ENCODE results near the gene SDF4.

SDF4 gene

DNA sequence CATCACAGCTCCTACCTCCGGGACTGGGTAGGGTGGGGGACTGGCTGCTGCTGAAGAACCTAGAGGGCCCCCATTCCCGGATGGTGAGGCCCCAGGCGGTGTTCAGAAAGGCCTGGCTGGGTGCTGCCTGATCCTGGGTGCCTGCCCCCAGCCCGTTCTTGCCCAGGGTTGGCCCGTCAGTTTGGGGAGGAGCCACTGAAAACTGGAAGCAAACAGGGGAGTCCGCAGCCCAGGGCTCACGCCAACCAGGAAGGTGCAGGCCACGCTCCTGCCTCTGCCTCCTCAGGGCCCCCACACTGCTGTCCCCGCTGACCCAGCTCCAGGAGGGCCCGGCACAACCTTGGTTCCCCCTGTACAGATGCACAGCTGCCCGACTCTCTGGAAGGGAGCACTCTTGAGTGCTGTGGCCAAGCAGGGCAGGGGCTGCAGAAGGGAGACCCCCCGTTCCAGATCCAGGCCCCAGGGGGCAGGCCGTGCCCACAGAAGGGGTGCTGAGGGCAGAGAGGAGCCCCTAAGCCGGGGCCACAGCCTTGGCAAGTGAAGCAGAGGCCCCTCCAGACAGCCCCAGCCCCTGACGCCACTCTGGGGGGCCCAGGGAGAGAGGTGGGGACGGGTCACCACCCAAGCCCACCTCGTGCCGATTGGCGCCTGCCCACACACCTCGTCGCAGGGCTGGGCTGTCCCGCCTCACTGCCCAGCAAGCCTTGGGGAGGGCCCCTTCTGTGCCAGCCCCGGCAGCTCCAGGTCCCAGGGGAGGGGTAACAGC lies 9.2 kb upstream of the SDF4 start (continued):
- TF ChIP-seq, protein P1, sequence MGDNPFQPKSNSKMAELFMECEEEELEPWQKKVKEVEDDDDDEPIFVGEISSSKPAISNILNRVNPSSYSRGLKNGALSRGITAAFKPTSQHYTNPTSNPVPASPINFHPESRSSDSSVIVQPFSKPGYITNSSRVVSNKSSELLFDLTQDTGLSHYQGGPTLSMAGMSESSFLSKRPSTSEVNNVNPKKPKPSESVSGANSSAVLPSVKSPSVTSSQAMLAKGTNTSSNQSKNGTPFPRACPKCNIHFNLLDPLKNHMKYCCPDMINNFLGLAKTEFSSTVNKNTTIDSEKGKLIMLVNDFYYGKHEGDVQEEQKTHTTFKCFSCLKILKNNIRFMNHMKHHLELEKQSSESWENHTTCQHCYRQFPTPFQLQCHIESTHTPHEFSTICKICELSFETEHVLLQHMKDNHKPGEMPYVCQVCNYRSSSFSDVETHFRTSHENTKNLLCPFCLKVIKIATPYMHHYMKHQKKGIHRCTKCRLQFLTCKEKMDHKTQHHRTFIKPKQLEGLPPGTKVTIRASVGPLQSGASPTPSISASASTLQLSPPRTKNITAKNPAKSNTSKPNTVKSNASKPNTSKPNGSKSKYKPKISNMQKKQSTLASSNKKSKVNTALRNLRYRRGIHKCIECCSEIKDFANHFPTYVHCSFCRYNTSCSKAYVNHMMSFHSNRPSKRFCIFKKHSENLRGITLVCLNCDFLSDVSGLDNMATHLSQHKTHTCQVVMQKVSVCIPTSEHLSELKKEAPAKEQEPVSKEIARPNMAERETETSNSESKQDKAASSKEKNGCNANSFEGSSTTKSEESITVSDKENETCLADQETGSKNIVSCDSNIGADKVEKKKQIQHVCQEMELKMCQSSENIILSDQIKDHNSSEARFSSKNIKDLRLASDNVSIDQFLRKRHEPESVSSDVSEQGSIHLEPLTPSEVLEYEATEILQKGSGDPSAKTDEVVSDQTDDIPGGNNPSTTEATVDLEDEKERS (tag by site-specific recombination; IDR thresholded peaks at IDR 0.05): no peak
- TF ChIP-seq ZNF302 (tag by site-specific recombination; IDR thresholded peaks at IDR 0.05; ENCODE audit: low read depth) (no peak), GLIS2 (tag by site-specific recombination; IDR thresholded peaks at IDR 0.05) (peak; percentile 79), ZNF664 (tag by site-specific recombination; IDR thresholded peaks at IDR 0.05) (no peak), ZNF530 (tag by site-specific recombination; IDR thresholded peaks at IDR 0.05; ENCODE audit: low read depth) (no peak), GLIS1 (tag by site-specific recombination; IDR thresholded peaks at IDR 0.05) (peak; percentile 74), TRIM28 (IDR thresholded peaks at IDR 0.05; ENCODE audit: borderline replicate concordance, low read length) (no peak), ZNF629 (tag by site-specific recombination; IDR thresholded peaks at IDR 0.05) (no peak), ZIC2 (tag by site-specific recombination; IDR thresholded peaks at IDR 0.05) (no peak), ZNF292 (tag by site-specific recombination; IDR thresholded peaks at IDR 0.05; ENCODE audit: borderline replicate concordance, low read depth) (no peak), ZNF10 (tag by site-specific recombination; IDR thresholded peaks at IDR 0.05) (no peak), SP3 (tag by site-specific recombination; IDR thresholded peaks at IDR 0.05) (no peak), ZXDB (tag by site-specific recombination; IDR thresholded peaks at IDR 0.05) (no peak), ZFHX2 (tag by site-specific recombination; conservative IDR thresholded peaks at IDR 0.05) (no peak), ZNF2 (tag by site-specific recombination; IDR thresholded peaks at IDR 0.05) (no peak), KLF8 (tag by site-specific recombination; IDR thresholded peaks at IDR 0.05) (peak; percentile 28), ZNF37A (tag by site-specific recombination; IDR thresholded peaks at IDR 0.05) (no peak), ZNF600 (tag by site-specific recombination; IDR thresholded peaks at IDR 0.05) (peak; percentile 35; the same call in 1 of the 2 replicates), ZFP3 (tag by site-specific recombination; IDR thresholded peaks at IDR 0.05; ENCODE audit: low read depth) (no peak), KLF1 (tag by site-specific recombination; IDR thresholded peaks at IDR 0.05) (no peak), ZNF596 (tag by site-specific recombination; IDR thresholded peaks at IDR 0.05) (no peak), ZNF391 (tag by site-specific recombination; IDR thresholded peaks at IDR 0.05; ENCODE audit: borderline replicate concordance, low read depth) (no peak), SALL2 (tag by site-specific recombination; IDR thresholded peaks at IDR 0.05; ENCODE audit: borderline replicate concordance) (no peak), ZNF626 (tag by site-specific recombination; IDR thresholded peaks at IDR 0.05) (no peak), HOXC10 (CRISPR knock-in tag; IDR thresholded peaks at IDR 0.05) (no peak), ZNF114 (tag by site-specific recombination; IDR thresholded peaks at IDR 0.05) (no peak), ZNF426 (tag by site-specific recombination; IDR thresholded peaks at IDR 0.05) (no peak)
- TF ChIP-seq, protein P2, sequence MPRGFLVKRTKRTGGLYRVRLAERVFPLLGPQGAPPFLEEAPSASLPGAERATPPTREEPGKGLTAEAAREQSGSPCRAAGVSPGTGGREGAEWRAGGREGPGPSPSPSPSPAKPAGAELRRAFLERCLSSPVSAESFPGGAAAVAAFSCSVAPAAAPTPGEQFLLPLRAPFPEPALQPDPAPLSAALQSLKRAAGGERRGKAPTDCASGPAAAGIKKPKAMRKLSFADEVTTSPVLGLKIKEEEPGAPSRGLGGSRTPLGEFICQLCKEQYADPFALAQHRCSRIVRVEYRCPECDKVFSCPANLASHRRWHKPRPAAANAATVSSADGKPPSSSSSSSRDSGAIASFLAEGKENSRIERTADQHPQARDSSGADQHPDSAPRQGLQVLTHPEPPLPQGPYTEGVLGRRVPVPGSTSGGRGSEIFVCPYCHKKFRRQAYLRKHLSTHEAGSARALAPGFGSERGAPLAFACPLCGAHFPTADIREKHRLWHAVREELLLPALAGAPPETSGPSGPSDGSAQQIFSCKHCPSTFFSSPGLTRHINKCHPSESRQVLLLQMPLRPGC (tag by site-specific recombination; IDR thresholded peaks at IDR 0.05): no peak
- TF ChIP-seq, protein P3, sequence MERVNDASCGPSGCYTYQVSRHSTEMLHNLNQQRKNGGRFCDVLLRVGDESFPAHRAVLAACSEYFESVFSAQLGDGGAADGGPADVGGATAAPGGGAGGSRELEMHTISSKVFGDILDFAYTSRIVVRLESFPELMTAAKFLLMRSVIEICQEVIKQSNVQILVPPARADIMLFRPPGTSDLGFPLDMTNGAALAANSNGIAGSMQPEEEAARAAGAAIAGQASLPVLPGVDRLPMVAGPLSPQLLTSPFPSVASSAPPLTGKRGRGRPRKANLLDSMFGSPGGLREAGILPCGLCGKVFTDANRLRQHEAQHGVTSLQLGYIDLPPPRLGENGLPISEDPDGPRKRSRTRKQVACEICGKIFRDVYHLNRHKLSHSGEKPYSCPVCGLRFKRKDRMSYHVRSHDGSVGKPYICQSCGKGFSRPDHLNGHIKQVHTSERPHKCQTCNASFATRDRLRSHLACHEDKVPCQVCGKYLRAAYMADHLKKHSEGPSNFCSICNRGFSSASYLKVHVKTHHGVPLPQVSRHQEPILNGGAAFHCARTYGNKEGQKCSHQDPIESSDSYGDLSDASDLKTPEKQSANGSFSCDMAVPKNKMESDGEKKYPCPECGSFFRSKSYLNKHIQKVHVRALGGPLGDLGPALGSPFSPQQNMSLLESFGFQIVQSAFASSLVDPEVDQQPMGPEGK (tag by site-specific recombination; IDR thresholded peaks at IDR 0.05): peak; percentile 42; the same call in 1 of the 2 replicates
- TF ChIP-seq, protein P4, sequence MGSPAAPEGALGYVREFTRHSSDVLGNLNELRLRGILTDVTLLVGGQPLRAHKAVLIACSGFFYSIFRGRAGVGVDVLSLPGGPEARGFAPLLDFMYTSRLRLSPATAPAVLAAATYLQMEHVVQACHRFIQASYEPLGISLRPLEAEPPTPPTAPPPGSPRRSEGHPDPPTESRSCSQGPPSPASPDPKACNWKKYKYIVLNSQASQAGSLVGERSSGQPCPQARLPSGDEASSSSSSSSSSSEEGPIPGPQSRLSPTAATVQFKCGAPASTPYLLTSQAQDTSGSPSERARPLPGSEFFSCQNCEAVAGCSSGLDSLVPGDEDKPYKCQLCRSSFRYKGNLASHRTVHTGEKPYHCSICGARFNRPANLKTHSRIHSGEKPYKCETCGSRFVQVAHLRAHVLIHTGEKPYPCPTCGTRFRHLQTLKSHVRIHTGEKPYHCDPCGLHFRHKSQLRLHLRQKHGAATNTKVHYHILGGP (tag by site-specific recombination; IDR thresholded peaks at IDR 0.05): no peak
- TF ChIP-seq, protein P5, sequence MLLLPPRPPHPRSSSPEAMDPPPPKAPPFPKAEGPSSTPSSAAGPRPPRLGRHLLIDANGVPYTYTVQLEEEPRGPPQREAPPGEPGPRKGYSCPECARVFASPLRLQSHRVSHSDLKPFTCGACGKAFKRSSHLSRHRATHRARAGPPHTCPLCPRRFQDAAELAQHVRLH (tag by site-specific recombination; IDR thresholded peaks at IDR 0.05): no peak
